Neuronal stem cell (in vitro differentiated cells): ENCODE measurements around the gene RASAL2.

Experiments
- DNase-seq: peaks from one replicate; pipeline ENCODE4 v3.0.0-alpha.2; 2013; ENCODE audit warnings: low spot score
- H2AFZ ChIP-seq: one replicate; pipeline ENCODE4 v1.6.1; 2013; ENCODE audit warnings: mild to moderate bottlenecking, low read length, inconsistent platforms
- H2AK5ac ChIP-seq: 2 replicates; pipeline ENCODE4 v1.6.1; 2013; ENCODE audit warnings: low read depth, mild to moderate bottlenecking, inconsistent platforms, low read length, moderate library complexity, mixed read lengths
- H2BK120ac ChIP-seq: 2 replicates; pipeline ENCODE4 v1.6.1; 2013; ENCODE audit warnings: low read depth, mild to moderate bottlenecking, inconsistent platforms, low read length, moderate library complexity, mixed read lengths
- H2BK12ac ChIP-seq: one replicate; pipeline ENCODE4 v1.6.1; 2013; ENCODE audit warnings: low read length, inconsistent platforms
- H2BK15ac ChIP-seq: 2 replicates; pipeline ENCODE4 v1.6.1; 2013; ENCODE audit warnings: mild to moderate bottlenecking, low read length, inconsistent platforms, mixed read lengths
- H2BK5ac ChIP-seq: one replicate; pipeline ENCODE4 v1.6.1; 2013; ENCODE audit warnings: inconsistent platforms, mild to moderate bottlenecking, low read length, moderate library complexity
- H3K14ac ChIP-seq: one replicate; pipeline ENCODE4 v1.6.1; 2013; ENCODE audit warnings: low read length, inconsistent platforms
- H3K18ac ChIP-seq: 2 replicates; pipeline ENCODE4 v1.6.1; 2013; ENCODE audit warnings: low read length, inconsistent platforms
- H3K23ac ChIP-seq: 2 replicates; pipeline ENCODE4 v1.6.1; 2013; ENCODE audit warnings: low read depth, mild to moderate bottlenecking, mixed read lengths, low read length, inconsistent platforms; ENCODE audit not compliant: poor library complexity
- H3K27ac ChIP-seq: replicated peaks from 3 replicates; pipeline ENCODE4 v1.5.1; 2013; ENCODE audit warnings: low read length, inconsistent platforms
- H3K27me3 ChIP-seq, 3 experiments: 2 replicates each; pipeline ENCODE4 v1.6.1; 2013; ENCODE audit warnings: low read length in 3 of 3, mild to moderate bottlenecking in 2 of 3, inconsistent platforms in 1 of 3, low read depth in 1 of 3, mixed read lengths in 1 of 3, moderate library complexity in 1 of 3; ENCODE audit not compliant: control insufficient read depth in 3 of 3, insufficient read depth in 3 of 3
- H3K36me3 ChIP-seq, 2 donors: replicated peaks in 1 of 2; 2 replicates each; pipeline ENCODE4 v1.6.1; 2013; ENCODE audit warnings: low read length in 2 of 2; ENCODE audit not compliant: control insufficient read depth in 2 of 2, insufficient read depth in 2 of 2
- H3K4ac ChIP-seq: 2 replicates; pipeline ENCODE4 v1.6.1; 2013; ENCODE audit warnings: inconsistent platforms, mild to moderate bottlenecking, low read length, moderate library complexity
- H3K4me1 ChIP-seq, 2 donors: 1 replicate in 1 of 2; 2 replicates in 1 of 2; pipeline ENCODE4 v1.6.1; 2013; ENCODE audit warnings: low read length in 2 of 2, low read depth in 1 of 2; ENCODE audit not compliant: control insufficient read depth in 2 of 2, insufficient read depth in 1 of 2
- H3K4me2 ChIP-seq: one replicate; pipeline ENCODE4 v1.6.1; 2013; ENCODE audit warnings: mild to moderate bottlenecking, low read length, inconsistent platforms; ENCODE audit not compliant: insufficient read depth, poor library complexity, severe bottlenecking
- H3K4me3 ChIP-seq, 2 donors: 2 replicates each; pipeline ENCODE4 v1.5.1; 2013; ENCODE audit warnings: low read length in 2 of 2, mild to moderate bottlenecking in 2 of 2, inconsistent platforms in 1 of 2, moderate library complexity in 1 of 2
- H3K79me1 ChIP-seq: one replicate; pipeline ENCODE4 v1.6.1; 2013; ENCODE audit warnings: low read depth, mild to moderate bottlenecking, inconsistent platforms, low read length, moderate library complexity
- H3K9ac ChIP-seq: one replicate; pipeline ENCODE4 v1.6.1; 2013; ENCODE audit warnings: mild to moderate bottlenecking, low read depth, low read length, inconsistent platforms; ENCODE audit not compliant: poor library complexity
- H3K9me3 ChIP-seq, 2 donors: replicated peaks in 1 of 2; 2 replicates each; pipeline versions ENCODE3 to v1.6.1; 2013; ENCODE audit warnings: low read length in 2 of 2, mild to moderate bottlenecking in 2 of 2, inconsistent platforms in 1 of 2, low read depth in 1 of 2, mixed read lengths in 1 of 2, moderate library complexity in 1 of 2; ENCODE audit not compliant: control insufficient read depth in 2 of 2, insufficient read depth in 1 of 2
- H4K8ac ChIP-seq: one replicate; pipeline ENCODE4 v1.6.1; 2013; ENCODE audit warnings: low read depth, mild to moderate bottlenecking, inconsistent platforms, low read length, moderate library complexity
- H4K91ac ChIP-seq: one replicate; pipeline ENCODE4 v1.6.1; 2013; ENCODE audit warnings: low read length, low read depth, mild to moderate bottlenecking, inconsistent platforms; ENCODE audit not compliant: poor library complexity
- WGBS, 2 donors: extraction: QIAGEN DNeasy Blood & Tissue Kit; methylation state at CpG; one replicate each; pipeline ENCODE4 v1.1.7; 2013; ENCODE audit warnings: missing lambda C conversion rate in 2 of 2, mixed read lengths in 1 of 2; ENCODE audit not compliant: insufficient read length in 2 of 2, insufficient replicate concordance in 1 of 2; ENCODE audit errors: extremely low coverage in 2 of 2; 5-methylcytosine and 5-hydroxymethylcytosine counted together

RASAL2 gene

DNA sequence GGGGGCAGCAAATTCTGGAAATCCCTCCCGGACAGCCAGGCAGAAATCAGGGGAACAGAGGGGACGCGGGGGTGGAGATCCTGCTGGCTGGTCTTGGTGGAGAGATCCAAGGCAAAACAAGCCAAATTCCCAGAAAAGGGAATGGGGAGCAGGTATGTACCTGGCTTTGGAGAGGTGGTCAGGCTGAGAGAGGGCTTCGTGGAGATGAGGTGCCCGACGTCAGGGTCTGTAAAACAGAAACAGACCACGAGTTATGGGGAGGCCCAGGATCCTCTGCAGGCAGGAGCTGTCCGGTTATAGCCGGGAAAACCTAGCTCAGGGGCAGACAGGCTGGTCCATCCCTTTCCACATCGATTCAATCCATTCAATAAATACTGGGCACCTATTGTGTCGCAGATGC, 398.4 kb downstream of the RASAL2 start:
- Histone ChIP-seq H3K27ac (no peak overlapping the region), H3K4ac (no peak overlapping the region), H2AFZ (peak overlapping the region; percentile 34), H3K9ac (no peak overlapping the region), H2AK5ac (no peak overlapping the region), H3K14ac (no peak overlapping the region), H3K4me2 (no peak overlapping the region), H3K23ac (no peak overlapping the region), H2BK5ac (no peak overlapping the region), H3K18ac (no peak overlapping the region), H3K36me3 (no peaks in the 10 kb centered on the region), H4K8ac (no peak overlapping the region), H2BK120ac (no peak overlapping the region), H2BK15ac (no peak overlapping the region), H3K27me3 (no peaks in the 10 kb centered on the region), H3K4me3 (no peak overlapping the region), H3K4me1 (peaks cover 0 to 1% of the 10 kb centered on the region in 2 donors), H3K9me3 (no peaks in the 10 kb centered on the region), H4K91ac (no peak overlapping the region), H3K79me1 (no peaks in the 10 kb centered on the region), H2BK12ac (no peak overlapping the region)
- WGBS, 2 donors: no CpG with 5 or more reads among the region's 11 CpGs
- no peak for DNase-seq

DNA sequence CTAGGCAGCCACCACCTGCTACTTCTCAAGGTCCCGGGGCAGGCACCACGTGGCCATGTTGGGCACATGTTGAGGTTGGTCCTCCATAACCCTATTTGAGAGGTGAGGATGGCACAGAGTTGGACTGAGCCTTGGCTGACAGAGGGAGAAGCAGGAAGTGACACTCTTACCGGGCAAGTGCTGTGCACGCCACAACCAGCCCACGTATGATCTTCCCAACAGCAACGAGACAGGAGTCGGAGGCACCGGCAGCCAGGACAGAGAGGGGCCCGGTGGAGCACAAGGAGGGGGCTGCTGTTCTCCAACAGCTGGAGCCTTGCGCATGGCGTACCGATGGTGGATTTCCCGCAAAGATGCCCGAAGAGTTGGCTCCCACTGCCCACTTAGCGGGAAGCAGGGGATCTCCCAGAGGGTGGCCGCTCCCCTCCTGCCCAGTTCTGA, 399.4 kb downstream of the RASAL2 start:
- Histone ChIP-seq H4K8ac (no peak overlapping the region), H2AFZ (no peak overlapping the region), H3K4me1 (peaks cover 0 to 3% of the 10 kb centered on the region in 2 donors), H2BK12ac (peak overlapping the region; percentile 33), H3K9ac (no peak overlapping the region), H4K91ac (no peak overlapping the region), H3K4me2 (no peak overlapping the region), H2BK5ac (no peak overlapping the region), H2BK15ac (no peak overlapping the region), H3K23ac (no peak overlapping the region), H3K14ac (no peak overlapping the region), H3K36me3 (no peaks in the 10 kb centered on the region), H3K79me1 (no peaks in the 10 kb centered on the region), H2AK5ac (no peak overlapping the region), H2BK120ac (no peak overlapping the region), H3K18ac (no peak overlapping the region), H3K27me3 (no peaks in the 10 kb centered on the region), H3K4me3 (no peak overlapping the region), H3K9me3 (no peaks in the 10 kb centered on the region), H3K27ac (no peak overlapping the region), H3K4ac (no peak overlapping the region)
- DNase-seq: no peak
- no CpG with 5 or more reads among the region's 16 CpGs for WGBS, 2 donors

DNA sequence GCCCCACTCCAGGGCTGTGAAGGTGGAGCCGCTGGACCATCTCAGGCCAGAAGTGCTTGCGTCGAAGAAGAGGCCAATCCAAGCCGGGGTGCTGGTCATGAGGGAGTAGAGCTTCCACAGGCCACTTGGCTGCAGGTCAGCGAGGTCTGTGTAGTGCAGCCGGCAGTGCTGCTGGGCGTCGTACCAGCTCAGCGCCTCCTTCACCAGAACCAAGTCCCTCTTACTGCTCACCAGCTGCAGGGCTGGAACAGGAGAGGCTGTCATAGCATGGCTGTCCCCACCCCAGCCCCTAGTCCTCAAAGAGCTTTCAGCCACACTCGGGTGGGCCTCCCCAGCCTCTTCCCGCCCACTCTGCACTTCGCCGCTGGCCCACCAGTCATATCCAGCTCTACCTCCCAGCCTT, 400.7 kb downstream of the RASAL2 start:
- Histone ChIP-seq H3K4me1 (peaks cover 0 to 3% of the 10 kb centered on the region in 2 donors), H3K4me3 (no peak overlapping the region), H3K9ac (no peak overlapping the region), H2BK15ac (no peak overlapping the region), H2BK120ac (no peak overlapping the region), H3K36me3 (no peaks in the 10 kb centered on the region), H3K4ac (no peak overlapping the region), H3K27ac (no peak overlapping the region), H4K8ac (no peak overlapping the region), H3K4me2 (no peak overlapping the region), H3K14ac (peak overlapping the region; percentile 28), H3K18ac (peak overlapping the region; percentile 4), H3K79me1 (no peaks in the 10 kb centered on the region), H4K91ac (no peak overlapping the region), H2AK5ac (no peak overlapping the region), H3K23ac (peak overlapping the region; percentile 14), H3K9me3 (no peaks in the 10 kb centered on the region), H3K27me3 (no peaks in the 10 kb centered on the region), H2AFZ (no peak overlapping the region), H2BK12ac (no peak overlapping the region), H2BK5ac (no peak overlapping the region)
- no peak for DNase-seq
- no CpG with 5 or more reads among the region's 13 CpGs for WGBS, 2 donors

DNA sequence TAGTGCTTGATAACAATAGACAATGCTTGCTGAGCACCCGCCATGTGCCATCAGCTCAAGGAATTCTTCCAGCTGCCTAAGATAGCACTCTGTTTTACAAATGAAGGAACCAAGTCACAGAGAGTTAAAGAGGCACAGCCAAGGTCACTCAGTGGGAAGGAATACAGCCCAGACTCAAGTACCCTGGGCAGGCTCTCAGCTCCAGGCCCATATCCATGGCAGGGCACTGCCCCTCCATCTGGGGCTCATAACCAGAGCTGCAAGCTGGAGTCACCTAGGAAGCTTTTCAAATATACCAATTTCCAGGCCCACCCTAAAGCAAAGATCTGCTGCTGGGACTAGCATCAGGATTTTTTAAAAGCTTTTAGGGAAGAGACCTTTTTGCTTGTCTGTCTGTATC, 401.3 kb downstream of the RASAL2 start:
- Histone ChIP-seq H3K4me3 (no peak overlapping the region), H2BK15ac (no peak overlapping the region), H3K9me3 (no peaks in the 10 kb centered on the region), H3K18ac (no peak overlapping the region), H3K4me2 (no peak overlapping the region), H2AK5ac (no peak overlapping the region), H3K27me3 (no peaks in the 10 kb centered on the region), H3K9ac (no peak overlapping the region), H4K8ac (no peak overlapping the region), H3K36me3 (no peaks in the 10 kb centered on the region), H2BK120ac (no peak overlapping the region), H3K14ac (no peak overlapping the region), H2BK5ac (no peak overlapping the region), H3K79me1 (no peaks in the 10 kb centered on the region), H3K4me1 (peaks cover 0 to 3% of the 10 kb centered on the region in 2 donors), H3K27ac (no peak overlapping the region), H3K4ac (no peak overlapping the region), H3K23ac (no peak overlapping the region), H2AFZ (no peak overlapping the region), H2BK12ac (no peak overlapping the region), H4K91ac (no peak overlapping the region)
- no peak for DNase-seq
- no CpG with 5 or more reads among the region's 1 CpG for WGBS, 2 donors
